GM12872 (cell line): ENCODE data around the gene DGKZ.

Source experiments
- CTCF ChIP-seq: IDR thresholded peaks from 3 replicates; pipeline ENCODE4 v1.5.1; 2011; ENCODE audit warnings: low read depth, mild to moderate bottlenecking, low read length, moderate library complexity; ENCODE audit not compliant: insufficient read depth

Gene DGKZ

DNA sequence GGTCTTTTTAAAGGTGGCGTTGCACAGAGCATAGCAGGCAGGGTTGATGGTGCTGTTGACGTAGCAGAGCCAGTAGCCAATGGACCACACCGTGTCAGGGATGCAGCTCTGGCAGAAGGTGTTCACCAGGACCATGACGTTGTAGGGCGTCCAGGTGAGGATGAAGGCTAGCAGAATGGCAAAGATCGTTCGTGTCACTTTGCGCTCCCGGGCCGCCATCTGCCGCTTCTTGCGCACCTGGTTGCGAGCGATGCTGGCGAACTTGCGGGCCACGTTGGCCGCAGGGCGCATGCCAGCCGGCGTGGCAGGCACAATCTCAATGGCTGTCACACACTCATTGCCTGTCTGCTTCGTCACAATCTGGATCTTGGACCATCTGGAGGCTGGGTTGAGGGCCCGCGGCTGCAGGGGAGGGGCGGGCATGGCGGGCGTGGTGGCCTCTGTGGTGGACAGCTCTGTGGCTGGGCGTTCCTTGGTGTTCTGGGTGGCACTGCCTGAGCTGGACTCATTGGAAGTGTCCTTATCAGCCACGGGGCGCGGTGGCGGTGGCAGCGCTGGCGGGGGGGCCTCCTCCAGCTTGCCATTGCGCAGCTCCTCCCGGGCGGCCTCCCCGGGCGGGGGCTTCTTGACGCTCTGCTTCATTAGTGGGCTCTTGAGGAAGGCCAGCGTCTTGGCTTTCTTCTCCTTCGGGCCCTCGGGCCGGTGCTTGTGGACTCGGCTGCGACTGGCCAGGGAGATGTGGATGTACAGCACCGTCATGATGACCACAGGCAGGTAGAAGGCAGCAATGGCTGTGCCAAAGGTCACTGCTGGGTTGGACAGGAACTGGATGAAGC is 38.1 kb downstream of the DGKZ start:
- no peak for TF ChIP-seq CTCF

DNA sequence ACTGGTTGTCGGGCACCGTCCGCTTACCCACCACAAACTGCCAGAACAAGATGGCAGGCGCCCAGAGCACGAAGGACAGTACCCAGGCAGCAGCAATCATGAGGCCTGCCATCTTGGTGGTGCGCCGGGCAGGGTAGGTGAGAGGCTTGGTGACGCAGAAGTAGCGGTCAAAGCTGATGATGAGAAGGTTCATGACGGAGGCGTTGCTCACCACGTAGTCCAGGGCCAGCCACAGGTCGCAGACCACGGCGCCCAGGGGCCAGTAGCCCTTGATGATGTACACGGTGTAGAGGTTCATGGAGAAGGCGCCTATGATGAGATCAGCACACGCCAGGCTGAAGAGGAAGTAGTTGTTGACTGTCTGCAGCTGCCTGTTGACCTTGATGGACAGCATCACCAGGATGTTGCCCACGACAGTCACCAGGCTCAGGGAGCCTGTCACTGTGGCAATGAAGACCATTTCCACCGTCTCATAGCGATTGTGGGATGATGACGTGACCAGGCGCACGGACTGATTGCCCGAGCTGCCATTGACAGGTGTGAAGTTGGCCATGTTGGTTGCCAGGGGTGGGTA is 38.8 kb downstream of the DGKZ start:
- TF ChIP-seq CTCF, result no peak

- no peak for TF ChIP-seq CTCF
These were observed 39.4 kb downstream of the DGKZ start for GRCh38 chr11:46386674-46387073.

DNA sequence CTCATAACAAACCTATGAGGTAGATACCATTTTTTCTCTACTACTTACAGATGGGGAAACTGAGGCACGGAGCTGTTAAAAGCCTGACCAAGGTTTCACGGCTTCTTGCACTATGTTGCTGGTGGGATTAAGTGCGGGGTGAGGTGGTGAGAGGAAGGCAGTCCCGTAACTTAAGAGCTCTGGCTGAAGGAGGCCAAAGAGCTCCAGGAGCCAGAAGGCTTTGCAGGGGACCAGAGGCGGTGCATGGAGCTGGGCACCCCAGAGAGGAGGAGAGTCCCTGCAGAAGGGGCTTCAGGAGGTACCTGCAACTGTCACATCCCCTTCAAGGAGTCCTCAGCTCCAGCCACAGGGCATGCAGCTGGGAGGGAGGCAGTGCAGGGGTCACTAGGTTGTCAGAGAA is 40.2 kb downstream of the DGKZ start:
- no peak for TF ChIP-seq CTCF

DNA sequence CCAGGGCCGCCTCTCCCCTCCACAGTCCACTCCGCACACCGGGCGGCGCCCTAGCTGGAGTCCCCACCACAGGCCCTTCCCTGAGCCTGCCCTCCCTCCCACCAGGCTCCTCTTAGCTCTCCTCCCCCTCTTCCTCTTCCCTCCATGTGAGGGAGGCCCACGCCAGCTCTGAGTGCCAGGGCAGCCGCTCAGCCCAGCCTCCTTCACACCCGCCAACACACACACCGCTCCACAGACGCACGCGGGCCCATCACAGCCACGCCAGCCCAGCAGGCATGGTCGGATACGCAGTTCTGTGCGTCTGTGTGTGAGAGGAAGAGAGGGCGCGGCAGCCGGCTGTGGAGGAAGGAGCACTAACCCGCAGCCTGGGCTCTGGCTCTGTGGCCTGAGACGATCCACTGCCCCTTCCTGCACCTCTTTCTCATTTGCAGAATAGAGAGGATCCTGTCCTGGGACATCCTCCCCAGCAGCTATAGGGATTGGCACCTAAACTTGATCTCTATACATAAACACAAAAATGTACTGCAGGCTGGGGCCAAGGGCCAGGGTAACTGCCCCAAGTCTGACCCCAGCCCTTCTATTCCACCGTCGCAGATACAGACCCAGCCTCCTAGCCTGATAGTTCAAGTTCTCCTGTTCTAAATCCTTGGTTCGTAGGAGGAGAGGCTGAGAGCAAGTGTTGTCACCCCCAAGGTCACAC is 40.8 kb downstream of the DGKZ start:
- TF ChIP-seq CTCF, result no peak

GRCh38 chr11:46388619-46389449 is 41.6 kb downstream of the DGKZ start:
- no peak for TF ChIP-seq CTCF
